HL-60/S4 treated with retinoic acid at 250 ng/mL for 4 days and 3 days (cell line): ENCODE results near the gene WASHC4.
"Not testable (repeated sequence)": the region's sequence is repeated elsewhere in the genome, so short reads cannot be mapped to it uniquely, and the experiment has no call there.

Experiments
- in situ Hi-C: fragments of 300-500 bp; cut with MboI; formaldehyde crosslinking; loops from 2 replicates; pipeline ENCODE4 v1.7.0; 2022; ENCODE audit warnings: low sequenced_read_pairs

The WASHC4 gene

GRCh38 chr12:105164068-105164467 is 56.5 kb downstream of the WASHC4 start:
- in situ Hi-C loops = no loop called here

- in situ Hi-C loops = no loop called here
Measured at GRCh38 chr12:105166736-105167135, 59.2 kb downstream of the WASHC4 start.

GRCh38 chr12:105167346-105167745 is 59.8 kb downstream of the WASHC4 start:
- in situ Hi-C loops = no loop called here

GRCh38 chr12:105168006-105168405 is 60.5 kb downstream of the WASHC4 start:
- in situ Hi-C loops = no loop called here

- in situ Hi-C loops = no loop called here
Measured at GRCh38 chr12:105170139-105170538, 62.6 kb downstream of the WASHC4 start.

GRCh38 chr12:105171691-105172436 is 64.3 kb downstream of the WASHC4 start:
- in situ Hi-C loops = no loop called here

- in situ Hi-C loops = no loop called here
Measured at GRCh38 chr12:105175397-105175990, 68.0 kb downstream of the WASHC4 start.

GRCh38 chr12:105177208-105177607 is 69.7 kb downstream of the WASHC4 start:
- in situ Hi-C loops = no loop called here

GRCh38 chr12:105179114-105179513 is 71.6 kb downstream of the WASHC4 start:
- in situ Hi-C loops = not testable (repeated sequence)

- in situ Hi-C loops = not testable (repeated sequence)
Measured at GRCh38 chr12:105183406-105183805, 75.9 kb downstream of the WASHC4 start.

- in situ Hi-C loops = not testable (repeated sequence)
Measured at GRCh38 chr12:105183976-105184375, 76.4 kb downstream of the WASHC4 start.

- in situ Hi-C loops = no loop called here
Measured at GRCh38 chr12:105189293-105189692, 81.8 kb downstream of the WASHC4 start.

- in situ Hi-C loops = no loop called here
Measured at GRCh38 chr12:105190530-105190929, 83.0 kb downstream of the WASHC4 start.

- in situ Hi-C loops = no loop called here
Measured at GRCh38 chr12:105192624-105193225, 85.2 kb downstream of the WASHC4 start.

GRCh38 chr12:105194947-105195346 is 87.4 kb downstream of the WASHC4 start:
- in situ Hi-C loops = no loop called here

GRCh38 chr12:105196090-105196489 is 88.6 kb downstream of the WASHC4 start:
- in situ Hi-C loops = no loop called here

GRCh38 chr12:105198961-105199360 is 91.4 kb downstream of the WASHC4 start:
- in situ Hi-C loops = no loop called here

GRCh38 chr12:105200385-105200784 is 92.9 kb downstream of the WASHC4 start:
- in situ Hi-C loops = no loop called here

- in situ Hi-C loops = no loop called here
Measured at GRCh38 chr12:105201299-105201698, 93.8 kb downstream of the WASHC4 start.

- in situ Hi-C loops = no loop called here
Measured at GRCh38 chr12:105202202-105202601, 94.7 kb downstream of the WASHC4 start.

GRCh38 chr12:105204127-105204526 is 96.6 kb downstream of the WASHC4 start:
- in situ Hi-C loops = no loop called here

- in situ Hi-C loops = no loop called here
Measured at GRCh38 chr12:105204916-105205315, 97.4 kb downstream of the WASHC4 start.
